ENCODE measurements around the gene CCDC18. TPM values are rescaled to one million over a fixed set of nuclear protein-coding genes. Genes with fewer than 3 reads are reported as not detected.

Gene CCDC18
- 6.6 and 8.0 TPM in 2 replicates for total RNA-seq

GRCh38 chr1:93180723-93181613 is at the start of gene CCDC18:
CCDC18 (plus strand) TSS chr1:93180724; CDS start chr1:93183362, 2,638 bp downstream.

GRCh38 chr1:93179886-93180722 is 420 bp upstream of the CCDC18 start, which contains the start of gene TMED5:
TMED5 (minus strand) TSS chr1:93180413; CDS start chr1:93180242, 171 bp downstream.

Other genes starting within 250 kb of the CCDC18 start
- gene DIPK1A, start 219.3 kb upstream of the CCDC18 start, total RNA-seq: 6.5 and 15.8 TPM in 2 replicates
- 11.9 and 18.3 TPM in 2 replicates for gene MTF2, start 101.4 kb upstream of the CCDC18 start, total RNA-seq
- 75.9 and 79.7 TPM in 2 replicates for gene TMED5, start 311 bp upstream of the CCDC18 start, total RNA-seq
- gene DR1, start 165.2 kb downstream of the CCDC18 start, total RNA-seq: 37.4 and 68.4 TPM in 2 replicates